BLaER1 treated with 17β-estradiol and CSF1 and Interleukin-3, amounts not matched to agents 10 nM and 100 nM (cell line): ENCODE measurements around the gene IFNK.

Source experiments
- H3K27ac ChIP-seq, 11 experiments: shearing (Covaris generic); formaldehyde crosslinking; 2 replicates each; pipeline ENCODE4 v1.8.1; 2022
- H3K27me3 ChIP-seq, 11 experiments: shearing (Covaris generic); formaldehyde crosslinking; 2 replicates each; pipeline ENCODE4 v1.8.1; 2022
- H3K36me3 ChIP-seq, 11 experiments: shearing (Covaris generic); formaldehyde crosslinking; 2 replicates each; pipeline ENCODE4 v1.8.1; 2022
- H3K4me1 ChIP-seq, 10 experiments: shearing (Covaris generic); formaldehyde crosslinking; 2 replicates each; pipeline ENCODE4 v1.8.1; 2022
- H3K4me2 ChIP-seq, 11 experiments: shearing (Covaris generic); formaldehyde crosslinking; 2 replicates each; pipeline ENCODE4 v1.8.1; 2022
- H3K4me3 ChIP-seq, 10 experiments: shearing (Covaris generic); formaldehyde crosslinking; 2 replicates each; pipeline ENCODE4 v1.8.1; 2022
- H3K9ac ChIP-seq, 11 experiments: shearing (Covaris generic); formaldehyde crosslinking; 2 replicates each; pipeline ENCODE4 v1.8.1; 2022
- H3K9me3 ChIP-seq, 11 experiments: shearing (Covaris generic); formaldehyde crosslinking; replicated peaks in 1 of 11; 2 replicates each; pipeline ENCODE4 v1.8.1; 2022
- H4K20me1 ChIP-seq, 11 experiments: shearing (Covaris generic); formaldehyde crosslinking; 2 replicates each; pipeline ENCODE4 v1.8.1; 2022
- Cebpa-rat ChIP-seq, 11 experiments: shearing (Covaris generic); IDR thresholded peaks; 2 replicates each; pipeline ENCODE4 v1.8.1; 2022

The IFNK gene

DNA sequence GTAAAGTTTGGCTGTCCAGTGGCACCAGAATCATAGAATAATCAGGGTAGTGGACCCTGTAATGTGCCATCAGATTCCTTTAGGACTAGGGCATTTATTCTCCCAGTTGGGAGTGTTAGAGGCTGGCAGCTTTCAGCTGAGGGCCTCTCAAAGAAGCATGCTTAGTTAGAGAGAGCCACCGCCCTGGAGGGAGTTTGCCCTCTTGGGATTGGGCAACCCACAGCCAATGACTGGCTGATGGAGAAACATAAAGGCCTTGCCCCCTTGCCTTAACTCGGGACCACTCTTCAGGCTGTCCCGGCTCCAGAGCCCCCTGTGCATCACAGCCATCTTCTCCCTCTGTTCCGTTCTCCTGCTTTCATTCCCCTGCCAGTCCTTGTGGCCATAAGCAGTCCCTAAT, 20.5 kb upstream of the IFNK start:
- Histone ChIP-seq H3K4me3 (no peak overlapping the region), H3K4me1 (peaks cover 0 to 67% (median 18%) of the 10 kb centered on the region in 10 experiments; a peak in 14 of 20 replicates), H3K9me3 (peaks cover 0 to 6% (median 0%) of the 10 kb centered on the region in 11 experiments; a peak in 2 of 22 replicates), H3K36me3 (peaks cover 0 to 10% (median 0%) of the 10 kb centered on the region in 11 experiments; a peak in 2 of 22 replicates), H3K4me2 (peak overlapping the region in 3 of 11 experiments; percentile 3 to 59 (median 19); a peak in 3 of 22 replicates), H3K27ac (no peak overlapping the region), H4K20me1 (peaks cover 0 to 40% (median 0%) of the 10 kb centered on the region in 11 experiments; a peak in 2 of 22 replicates), H3K27me3 (no peaks in the 10 kb centered on the region), H3K9ac (no peak overlapping the region)
- TF ChIP-seq Cebpa-rat (IDR thresholded peaks at IDR 0.05), result no peak

DNA sequence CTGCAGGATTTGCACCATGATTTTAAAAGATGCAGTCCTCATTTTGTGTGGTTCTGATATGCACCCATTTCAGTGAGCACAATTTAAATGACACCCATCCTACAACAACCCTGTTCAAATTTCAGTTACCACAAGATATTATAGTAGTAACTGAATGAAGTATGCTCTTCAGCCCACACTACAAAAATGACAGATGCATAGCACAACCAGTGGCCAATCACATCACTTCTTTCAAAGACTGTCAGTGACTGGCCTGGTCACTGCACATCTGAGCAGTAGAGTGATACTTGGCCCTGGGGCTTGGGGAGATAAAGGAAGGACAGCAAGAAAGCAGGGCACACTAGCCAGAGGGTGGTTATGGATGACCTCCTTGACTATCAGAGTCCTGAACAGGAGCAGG, 19.8 kb upstream of the IFNK start:
- Histone ChIP-seq H3K9me3 (peaks cover 0 to 6% (median 0%) of the 10 kb centered on the region in 11 experiments; a peak in 2 of 22 replicates), H3K4me2 (peak overlapping the region in 1 of 11 experiments; percentile 4; a peak in 2 of 22 replicates), H4K20me1 (peaks cover 0 to 42% (median 0%) of the 10 kb centered on the region in 11 experiments; a peak in 2 of 22 replicates), H3K9ac (no peak overlapping the region), H3K4me1 (peaks cover 0 to 66% (median 14%) of the 10 kb centered on the region in 10 experiments; a peak in 14 of 20 replicates), H3K4me3 (no peak overlapping the region), H3K36me3 (peaks cover 0 to 10% (median 0%) of the 10 kb centered on the region in 11 experiments; a peak in 2 of 22 replicates), H3K27ac (no peak overlapping the region), H3K27me3 (no peaks in the 10 kb centered on the region)
- TF ChIP-seq Cebpa-rat (IDR thresholded peaks at IDR 0.05), result no peak

DNA sequence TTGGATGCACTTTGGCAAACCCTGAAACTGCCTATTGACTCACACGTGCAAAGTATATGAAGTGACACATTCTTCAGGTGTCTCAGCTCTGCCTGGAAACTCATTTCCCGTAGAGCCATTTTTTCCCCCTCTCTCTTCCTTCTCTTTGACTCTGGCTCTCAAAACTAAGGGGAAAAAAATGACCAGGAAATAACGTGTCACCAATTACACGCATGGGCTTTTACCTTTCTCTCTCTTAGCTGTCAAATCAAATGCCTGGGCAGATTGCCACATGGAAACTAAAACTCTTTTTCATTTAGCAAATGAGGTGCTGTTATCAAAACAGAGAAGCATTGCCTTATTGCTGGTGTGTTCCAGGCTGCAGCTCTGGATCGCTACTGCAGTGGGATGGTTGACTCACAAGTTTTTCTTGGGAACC, 18.3 kb upstream of the IFNK start:
- no peak for TF ChIP-seq Cebpa-rat (IDR thresholded peaks at IDR 0.05)

DNA sequence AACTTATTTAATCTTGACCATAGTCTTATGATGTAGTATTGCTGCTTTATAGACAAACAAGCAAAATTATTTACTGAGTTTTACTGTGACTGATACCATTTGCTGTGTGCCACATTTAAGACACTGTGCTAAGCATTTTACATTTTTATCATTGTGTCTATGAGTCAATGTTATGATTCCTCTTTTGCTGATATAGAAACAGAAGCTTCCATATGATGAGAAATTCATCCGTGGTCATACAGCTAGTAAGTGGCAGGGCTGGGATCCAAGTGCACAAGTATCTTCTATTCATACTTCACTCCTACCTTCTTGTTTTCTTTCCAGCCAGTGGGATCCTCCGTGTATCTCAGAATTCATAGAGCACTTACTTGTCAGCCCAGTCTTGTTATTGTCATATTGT, 17.1 kb upstream of the IFNK start:
- Histone ChIP-seq H3K9me3 (no peaks in the 10 kb centered on the region), H3K4me1 (peaks cover 0 to 46% (median under 1%) of the 10 kb centered on the region in 10 experiments; a peak in 8 of 20 replicates), H4K20me1 (peaks cover 0 to 62% (median 0%) of the 10 kb centered on the region in 11 experiments; a peak in 2 of 22 replicates), H3K27ac (no peak overlapping the region), H3K9ac (no peak overlapping the region), H3K27me3 (no peaks in the 10 kb centered on the region), H3K4me2 (peak overlapping the region in 2 of 11 experiments; percentile 46 to 60; a peak in 4 of 22 replicates), H3K4me3 (no peak overlapping the region), H3K36me3 (peaks cover 0 to 20% (median 0%) of the 10 kb centered on the region in 11 experiments; a peak in 3 of 22 replicates)
- no peak for TF ChIP-seq Cebpa-rat (IDR thresholded peaks at IDR 0.05)

More for the DNA sequence above, 18.3 kb upstream of the IFNK start:
- Histone ChIP-seq H3K36me3 (peaks cover 0 to 13% (median 0%) of the 10 kb centered on the region in 11 experiments; a peak in 3 of 22 replicates), H3K9me3 (peaks cover 0 to 6% (median 0%) of the 10 kb centered on the region in 11 experiments; a peak in 2 of 22 replicates), H4K20me1 (peaks cover 0 to 52% (median 0%) of the 10 kb centered on the region in 11 experiments; a peak in 2 of 22 replicates), H3K4me1 (peaks cover 0 to 57% (median 3%) of the 10 kb centered on the region in 10 experiments; a peak in 9 of 20 replicates), H3K27me3 (no peaks in the 10 kb centered on the region), H3K9ac (no peak overlapping the region), H3K4me3 (no peak overlapping the region), H3K27ac (no peak overlapping the region), H3K4me2 (no peak overlapping the region)

DNA sequence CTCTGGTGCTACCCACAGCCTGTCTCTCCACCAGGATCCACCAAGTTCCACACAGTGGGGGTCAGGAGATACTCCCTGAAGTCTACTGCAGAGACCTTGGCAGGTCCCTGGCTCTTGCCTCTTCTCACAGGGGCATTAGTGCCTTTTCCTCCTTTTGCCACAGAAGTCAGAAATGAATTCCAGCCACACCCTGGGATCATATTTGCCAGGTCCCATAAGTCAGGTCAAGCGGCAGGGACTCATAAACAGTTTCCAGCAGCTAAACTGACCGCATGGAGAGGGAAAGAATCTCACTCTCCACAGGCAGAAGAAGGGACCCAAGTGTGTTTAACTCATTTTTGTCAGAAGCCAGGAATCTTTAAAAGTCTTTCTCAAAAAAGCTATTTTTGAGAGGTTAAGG, 13.3 kb upstream of the IFNK start:
- Histone ChIP-seq H3K9ac (no peak overlapping the region), H3K4me3 (no peak overlapping the region), H3K9me3 (0 out of 22 replicates have a peak, but pooled peaks cover 0 to 4% (median 0%) of the 10 kb centered on the region in 11 experiments), H3K36me3 (peaks cover 0 to 31% (median 0%) of the 10 kb centered on the region in 11 experiments; a peak in 3 of 22 replicates), H3K27me3 (no peaks in the 10 kb centered on the region), H4K20me1 (peaks cover 0 to 80% (median 0%) of the 10 kb centered on the region in 11 experiments; a peak in 3 of 22 replicates), H3K4me1 (peaks cover 0 to 20% (median 0%) of the 10 kb centered on the region in 10 experiments; a peak in 7 of 20 replicates), H3K4me2 (no peak overlapping the region), H3K27ac (no peak overlapping the region)
- no peak for TF ChIP-seq Cebpa-rat (IDR thresholded peaks at IDR 0.05)

DNA sequence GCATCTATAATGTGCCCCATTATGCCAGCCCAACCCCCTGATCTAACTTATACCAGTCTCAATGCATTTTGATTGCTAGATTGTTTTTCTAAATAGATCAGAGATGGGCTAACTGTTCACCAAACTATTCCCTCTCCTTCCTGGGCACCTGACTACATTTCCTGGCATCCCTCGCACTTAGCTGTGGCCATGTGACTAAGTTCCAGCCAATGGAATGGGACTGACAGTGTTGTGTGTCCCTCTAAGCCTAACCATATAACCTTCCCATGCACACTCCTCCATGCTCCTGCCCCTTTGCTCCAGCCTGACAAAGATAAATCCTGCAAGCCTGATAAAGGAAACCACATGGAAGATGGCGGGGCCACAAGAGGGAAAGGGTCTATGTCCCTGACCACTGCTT, 12.3 kb upstream of the IFNK start:
- no peak for TF ChIP-seq Cebpa-rat (IDR thresholded peaks at IDR 0.05)
- no peak overlapping the region for H3K4me3 ChIP-seq
- no peak overlapping the region for H3K4me2 ChIP-seq
- no peaks in the 10 kb centered on the region for H3K27me3 ChIP-seq
- peaks cover 0 to 40% (median 0%) of the 10 kb centered on the region in 11 experiments; a peak in 3 of 22 replicates for H3K36me3 ChIP-seq
- H3K27ac ChIP-seq, result no peak overlapping the region
- 0 out of 22 replicates have a peak, but pooled peaks cover 0 to 4% (median 0%) of the 10 kb centered on the region in 11 experiments for H3K9me3 ChIP-seq
- H3K4me1 ChIP-seq, result peaks cover 0 to 19% (median 0%) of the 10 kb centered on the region in 10 experiments; a peak in 7 of 20 replicates
- H4K20me1 ChIP-seq, result peaks cover 0 to 90% (median 0%) of the 10 kb centered on the region in 11 experiments; a peak in 3 of 22 replicates
- no peak overlapping the region for H3K9ac ChIP-seq

DNA sequence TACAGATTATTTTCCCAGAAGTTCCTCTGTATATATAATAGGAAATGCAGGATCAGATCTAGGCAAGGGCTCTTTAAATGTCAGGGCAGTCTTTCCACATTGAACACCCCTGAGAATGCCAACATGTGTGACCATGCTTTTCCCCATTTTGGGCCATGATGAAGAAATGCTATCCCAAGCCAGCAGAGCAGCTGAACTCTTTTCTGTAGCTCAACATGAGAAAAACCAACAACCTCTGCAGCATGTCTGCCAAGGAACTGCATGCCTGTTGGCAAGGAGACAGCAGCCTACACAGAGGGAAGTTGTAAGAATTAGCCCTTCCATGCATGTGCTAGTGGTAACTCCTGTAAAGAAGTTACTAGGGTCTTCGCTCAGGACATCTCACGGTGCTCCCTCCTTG, 9.5 kb upstream of the IFNK start:
- peaks cover 0 to 98% (median 0%) of the 10 kb centered on the region in 11 experiments; a peak in 3 of 22 replicates for H4K20me1 ChIP-seq
- peaks cover 0 to 46% (median 0%) of the 10 kb centered on the region in 11 experiments; a peak in 3 of 22 replicates for H3K36me3 ChIP-seq
- no peaks in the 10 kb centered on the region for H3K27me3 ChIP-seq
- peaks cover 0 to 1% (median 0%) of the 10 kb centered on the region in 10 experiments; a peak in 1 of 20 replicates for H3K4me1 ChIP-seq
- TF ChIP-seq Cebpa-rat (IDR thresholded peaks at IDR 0.05), result no peak
- H3K4me3 ChIP-seq, result no peak overlapping the region
- H3K4me2 ChIP-seq, result no peak overlapping the region
- H3K9ac ChIP-seq, result no peak overlapping the region
- 0 out of 22 replicates have a peak, but pooled peaks cover 0 to 4% (median 0%) of the 10 kb centered on the region in 11 experiments for H3K9me3 ChIP-seq
- no peak overlapping the region for H3K27ac ChIP-seq

DNA sequence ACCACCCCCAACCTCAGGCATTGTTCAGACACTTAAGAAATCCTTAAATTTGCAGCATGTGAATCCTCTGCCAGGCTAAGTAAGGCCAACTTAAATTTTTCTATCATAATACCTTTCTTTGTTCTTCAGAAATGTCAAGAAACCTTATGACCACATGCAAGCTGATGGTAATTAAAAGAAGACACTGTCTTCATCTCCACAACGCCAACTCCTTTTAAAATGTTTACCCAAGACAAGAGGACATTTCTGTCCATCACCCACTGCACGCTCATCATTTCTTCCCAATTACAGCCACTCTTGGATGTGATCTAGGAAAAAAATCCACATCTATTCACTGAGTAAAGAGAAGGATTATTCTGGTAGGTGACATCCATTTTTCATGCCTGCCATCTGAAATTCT, 6.1 kb upstream of the IFNK start:
- Histone ChIP-seq H3K9ac (no peak overlapping the region), H3K4me1 (no peaks in the 10 kb centered on the region), H4K20me1 (peaks cover 0 to 98% (median 0%) of the 10 kb centered on the region in 11 experiments; a peak in 3 of 22 replicates), H3K4me2 (no peak overlapping the region), H3K36me3 (peaks cover 0 to 60% (median 0%) of the 10 kb centered on the region in 11 experiments; a peak in 3 of 22 replicates), H3K9me3 (0 out of 22 replicates have a peak, but pooled peaks cover 0 to 4% (median 0%) of the 10 kb centered on the region in 11 experiments), H3K4me3 (no peak overlapping the region), H3K27ac (no peak overlapping the region), H3K27me3 (no peaks in the 10 kb centered on the region)
- no peak for TF ChIP-seq Cebpa-rat (IDR thresholded peaks at IDR 0.05)

DNA sequence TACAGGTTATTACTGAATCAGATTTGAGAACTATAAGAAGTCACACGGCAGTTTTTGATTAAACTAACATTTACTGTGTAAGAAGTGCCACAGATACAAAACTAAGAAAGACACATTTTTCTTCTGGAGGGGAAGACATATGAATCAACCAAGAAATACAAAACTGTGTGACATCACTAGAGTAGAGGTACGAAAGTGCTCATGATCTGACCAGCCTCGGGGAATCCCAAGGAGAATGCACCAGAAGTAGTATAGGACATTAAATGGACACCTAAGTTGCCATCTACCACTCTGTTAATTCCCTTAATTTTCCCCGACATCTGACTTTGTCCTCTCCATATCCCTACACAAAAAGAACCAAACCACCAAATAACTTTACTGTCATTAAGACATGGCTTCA, 5.3 kb upstream of the IFNK start:
- TF ChIP-seq Cebpa-rat (IDR thresholded peaks at IDR 0.05), result no peak
- H3K4me2 ChIP-seq, result no peak overlapping the region
- H3K4me1 ChIP-seq, result no peaks in the 10 kb centered on the region
- peaks cover 0 to 58% (median 0%) of the 10 kb centered on the region in 11 experiments; a peak in 3 of 22 replicates for H3K36me3 ChIP-seq
- H3K9ac ChIP-seq, result no peak overlapping the region
- peaks cover 0 to 98% (median 0%) of the 10 kb centered on the region in 11 experiments; a peak in 3 of 22 replicates for H4K20me1 ChIP-seq
- H3K9me3 ChIP-seq, result no peaks in the 10 kb centered on the region
- H3K27ac ChIP-seq, result no peak overlapping the region
- no peaks in the 10 kb centered on the region for H3K27me3 ChIP-seq
- no peak overlapping the region for H3K4me3 ChIP-seq
